ENCODE results near the gene MCCC1.

DNA sequence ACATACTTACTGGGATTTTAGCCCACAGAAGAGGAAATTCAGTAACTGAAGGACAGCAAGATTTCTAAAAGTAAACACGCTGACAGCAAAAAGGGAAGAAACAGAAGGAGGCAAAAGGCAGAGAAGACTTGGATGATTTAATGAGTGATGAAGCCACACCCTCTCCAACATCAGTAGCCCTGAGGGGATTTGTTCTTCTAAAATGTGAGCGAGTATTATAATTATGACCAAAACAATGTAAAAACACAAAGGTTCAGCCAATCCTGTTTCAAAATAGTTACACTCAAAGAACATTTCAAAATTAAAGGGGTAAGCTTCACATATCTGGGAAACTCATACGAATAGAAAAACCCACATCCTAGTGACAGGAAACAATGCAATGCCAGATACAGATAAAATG is 25.0 kb downstream of the MCCC1 start:
- TF ChIP-seq, protein P1, sequence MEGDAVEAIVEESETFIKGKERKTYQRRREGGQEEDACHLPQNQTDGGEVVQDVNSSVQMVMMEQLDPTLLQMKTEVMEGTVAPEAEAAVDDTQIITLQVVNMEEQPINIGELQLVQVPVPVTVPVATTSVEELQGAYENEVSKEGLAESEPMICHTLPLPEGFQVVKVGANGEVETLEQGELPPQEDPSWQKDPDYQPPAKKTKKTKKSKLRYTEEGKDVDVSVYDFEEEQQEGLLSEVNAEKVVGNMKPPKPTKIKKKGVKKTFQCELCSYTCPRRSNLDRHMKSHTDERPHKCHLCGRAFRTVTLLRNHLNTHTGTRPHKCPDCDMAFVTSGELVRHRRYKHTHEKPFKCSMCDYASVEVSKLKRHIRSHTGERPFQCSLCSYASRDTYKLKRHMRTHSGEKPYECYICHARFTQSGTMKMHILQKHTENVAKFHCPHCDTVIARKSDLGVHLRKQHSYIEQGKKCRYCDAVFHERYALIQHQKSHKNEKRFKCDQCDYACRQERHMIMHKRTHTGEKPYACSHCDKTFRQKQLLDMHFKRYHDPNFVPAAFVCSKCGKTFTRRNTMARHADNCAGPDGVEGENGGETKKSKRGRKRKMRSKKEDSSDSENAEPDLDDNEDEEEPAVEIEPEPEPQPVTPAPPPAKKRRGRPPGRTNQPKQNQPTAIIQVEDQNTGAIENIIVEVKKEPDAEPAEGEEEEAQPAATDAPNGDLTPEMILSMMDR (IDR thresholded peaks at IDR 0.05) = no peak
- TF ChIP-seq POLR2A (IDR thresholded peaks at IDR 0.05) = no peak
